Right lobe of liver (tissue), 6 donors: ENCODE data around the gene TCAF1. TPM values are rescaled to one million over a fixed set of nuclear protein-coding genes. Genes with fewer than 3 reads are reported as not detected.

Source experiments
- ATAC-seq, 4 donors: fragments of 200-7000 bp; cut with Tn5 transposase; one replicate each; pipeline ENCODE4 v1.9.1; 2020; ENCODE audit warnings: mild to moderate bottlenecking in 4 of 4, moderate library complexity in 4 of 4
- DNase-seq, 3 donors: peaks; one replicate each; pipeline ENCODE4 v3.0.0-alpha.2; 2020
- H3K27ac ChIP-seq, 3 donors: fragments of 200-600 bp; one replicate each; pipeline ENCODE4 v1.8.0; 2022
- H3K27me3 ChIP-seq, 2 donors: fragments of 200-600 bp; one replicate each; pipeline ENCODE4 v1.8.0; 2022
- H3K36me3 ChIP-seq, 4 donors: fragments of 200-600 bp; sonication (generic) in 1 of 4; one replicate each; pipeline versions ENCODE4 v1.5.1 to v1.8.0; 2017 to 2022; ENCODE audit warnings: control low read depth in 1 of 4
- H3K4me1 ChIP-seq, 4 donors: fragments of 200-600 bp; sonication (generic) in 1 of 4; one replicate each; pipeline versions ENCODE4 v1.5.1 to v1.8.0; 2017 to 2022; ENCODE audit warnings: control low read depth in 1 of 4
- H3K4me3 ChIP-seq, 3 donors: fragments of 200-600 bp; one replicate each; pipeline ENCODE4 v1.8.0; 2022
- H3K9me3 ChIP-seq, 4 donors: fragments of 200-600 bp; sonication (generic) in 1 of 4; one replicate each; pipeline versions ENCODE4 v1.5.1 to v1.8.0; 2017 to 2022; ENCODE audit warnings: control low read depth in 1 of 4
- CTCF ChIP-seq, 4 donors: fragments of 200-600 bp in 3 of 4; fragments of 450-650 bp in 1 of 4; IDR thresholded peaks; one replicate each; pipeline versions ENCODE4 v1.5.1 to v1.8.0; 2016 to 2022; ENCODE audit warnings: antibody characterized with exemption in 4 of 4, mild to moderate bottlenecking in 2 of 4
- POLR2A ChIP-seq: fragments of 450-650 bp; IDR thresholded peaks from one replicate; pipeline ENCODE4 v1.6.1; 2017; ENCODE audit warnings: antibody characterized with exemption, mild to moderate bottlenecking
- WGBS: methylation state at CpG from one replicate; pipeline ENCODE4 v1.1.6; 2018; ENCODE audit warnings: low coverage, low lambda C conversion rate; ENCODE audit not compliant: insufficient coverage; ENCODE audit errors: missing lambda C conversion rate; 5-methylcytosine and 5-hydroxymethylcytosine counted together
- intact Hi-C, 2 donors: fragments of 100-400 bp; cut with DNase I; formaldehyde crosslinking; loops; one replicate each; pipeline versions ENCODE4 v1.11.2 to v1.14.1; 2022
- total RNA-seq, 6 experiments: library from RNA; depleted of rRNA in 2 of 6; stranded (reverse); fragments of >200 nt in 2 of 6; fragmentation: NEBNext Ultra II Directional in 3 of 6; extraction: Animal tissue kit (Norgen Biotek cat#: 25700) in 3 of 6; gene quantifications; one replicate each; pipeline versions ENCODE4 v1.1.0 to v1.2.4, GENCODE V29; 2016 to 2023
- donor health status: DM: no; HTN: yes; CAD: no.
- donor health status: DM: no; HTN: no; CAD: no.
- donor health status: DM: no; HTN: no; CAD: no.
- donor health status: DM: no; HTN: yes; CAD: no.
- donor health status: DM: no; HTN: yes; CAD: no.

Gene TCAF1
- total RNA-seq, 6 experiments from 2014 or later: 31.6 to 52.9 (median 45.8) TPM

- TF ChIP-seq CTCF (IDR thresholded peaks at IDR 0.05) (no peak), POLR2A (no peak)
- Histone ChIP-seq H3K4me3 (no peak overlapping the region), H3K27me3 (no peaks in the 10 kb centered on the region), H3K9me3 (no peaks in the 10 kb centered on the region), H3K36me3 (no peaks in the 10 kb centered on the region), H3K27ac (no peak overlapping the region), H3K4me1 (no peaks in the 10 kb centered on the region)
- ATAC-seq (no peak), DNase-seq (no peak)
- WGBS: 61% methylated on average over 5 of the region's 5 CpGs
- intact Hi-C loops: no loop called here
Measured at GRCh38 chr7:143938379-143939243, 36.6 kb upstream of the TCAF1 start.

- intact Hi-C loops: no loop called here
- ATAC-seq: no peak
- Histone ChIP-seq H3K4me1 (no peaks in the 10 kb centered on the region), H3K27ac (no peak overlapping the region), H3K4me3 (no peak overlapping the region), H3K27me3 (no peaks in the 10 kb centered on the region), H3K36me3 (no peaks in the 10 kb centered on the region), H3K9me3 (no peaks in the 10 kb centered on the region)
- TF ChIP-seq CTCF (IDR thresholded peaks at IDR 0.05) (no peak), POLR2A (no peak)
- 62% methylated on average over 4 of the region's 4 CpGs for WGBS
- no peak for DNase-seq
Measured at GRCh38 chr7:143936087-143937009, 34.4 kb upstream of the TCAF1 start.

GRCh38 chr7:143934526-143935325 is 32.8 kb upstream of the TCAF1 start, which contains the start of gene OR2F2:
OR2F2 (plus strand) TSS chr7:143935233; CDS start chr7:143935233, 0 bp downstream.
- no peak for ATAC-seq
- no peaks in the 10 kb centered on the region for H3K36me3 ChIP-seq

More at GRCh38 chr7:143934526-143935325, 32.8 kb upstream of the TCAF1 start, which contains the start of gene OR2F2:
- no peaks in the 10 kb centered on the region for H3K4me1 ChIP-seq
- intact Hi-C loops: no loop called here
- no peaks in the 10 kb centered on the region for H3K27me3 ChIP-seq
- no peak within 1 kb of the TSS for H3K4me3 ChIP-seq
- no peak for TF ChIP-seq CTCF (IDR thresholded peaks at IDR 0.05)
- TF ChIP-seq POLR2A: no peak
- WGBS: 68% methylated on average over 3 of the region's 3 CpGs
- H3K9me3 ChIP-seq: no peaks in the 10 kb centered on the region
- DNase-seq: no peak
- no peak within 1 kb of the TSS for H3K27ac ChIP-seq
